ENCODE results near the gene TPD52L1.

Gene TPD52L1

GRCh38 chr6:125236536-125237327 is 83.2 kb downstream of the TPD52L1 start:
- DNase-seq: no peak
- TF ChIP-seq, protein P1, sequence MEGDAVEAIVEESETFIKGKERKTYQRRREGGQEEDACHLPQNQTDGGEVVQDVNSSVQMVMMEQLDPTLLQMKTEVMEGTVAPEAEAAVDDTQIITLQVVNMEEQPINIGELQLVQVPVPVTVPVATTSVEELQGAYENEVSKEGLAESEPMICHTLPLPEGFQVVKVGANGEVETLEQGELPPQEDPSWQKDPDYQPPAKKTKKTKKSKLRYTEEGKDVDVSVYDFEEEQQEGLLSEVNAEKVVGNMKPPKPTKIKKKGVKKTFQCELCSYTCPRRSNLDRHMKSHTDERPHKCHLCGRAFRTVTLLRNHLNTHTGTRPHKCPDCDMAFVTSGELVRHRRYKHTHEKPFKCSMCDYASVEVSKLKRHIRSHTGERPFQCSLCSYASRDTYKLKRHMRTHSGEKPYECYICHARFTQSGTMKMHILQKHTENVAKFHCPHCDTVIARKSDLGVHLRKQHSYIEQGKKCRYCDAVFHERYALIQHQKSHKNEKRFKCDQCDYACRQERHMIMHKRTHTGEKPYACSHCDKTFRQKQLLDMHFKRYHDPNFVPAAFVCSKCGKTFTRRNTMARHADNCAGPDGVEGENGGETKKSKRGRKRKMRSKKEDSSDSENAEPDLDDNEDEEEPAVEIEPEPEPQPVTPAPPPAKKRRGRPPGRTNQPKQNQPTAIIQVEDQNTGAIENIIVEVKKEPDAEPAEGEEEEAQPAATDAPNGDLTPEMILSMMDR (IDR thresholded peaks at IDR 0.05): no peak
- H3K4me1 Mint-ChIP-seq: peaks cover 15% of the 10 kb centered on the region
- no peak overlapping the region for H3K27ac Mint-ChIP-seq
- H3K27me3 Mint-ChIP-seq (ENCODE audit: low read depth, poor library complexity): peaks cover 3% of the 10 kb centered on the region
- H3K9me3 Mint-ChIP-seq: peaks cover 28% of the 10 kb centered on the region
- H3K4me3 Mint-ChIP-seq: no peak overlapping the region
- peaks cover 22% of the 10 kb centered on the region for H3K36me3 Mint-ChIP-seq (ENCODE audit: low read depth)

DNA sequence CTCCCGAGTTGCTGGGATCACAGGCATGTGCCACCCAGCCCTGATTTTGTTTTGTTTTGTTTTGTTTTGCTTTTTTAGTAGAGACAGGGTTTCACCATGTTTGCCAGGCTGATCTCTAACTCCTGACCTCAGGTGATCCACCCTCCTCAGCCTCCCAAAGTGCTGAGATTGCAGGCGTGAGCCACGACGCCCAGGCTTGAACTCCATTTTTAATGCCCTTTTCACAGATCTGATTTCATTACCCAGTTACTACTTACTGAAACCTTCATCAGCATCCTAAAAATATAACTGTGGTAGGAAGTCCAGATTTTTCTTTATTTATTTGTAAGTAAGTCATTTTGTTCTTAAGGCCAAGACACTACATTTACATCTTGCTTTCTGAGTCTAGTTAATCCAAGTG is 84.2 kb downstream of the TPD52L1 start:
- peaks cover 38% of the 10 kb centered on the region for H3K9me3 Mint-ChIP-seq
- H3K27ac Mint-ChIP-seq: no peak overlapping the region
- no peak overlapping the region for H3K4me3 Mint-ChIP-seq
- TF ChIP-seq, protein P1 (IDR thresholded peaks at IDR 0.05): no peak
- peaks cover 6% of the 10 kb centered on the region for H3K4me1 Mint-ChIP-seq
- DNase-seq: no peak
- H3K27me3 Mint-ChIP-seq (ENCODE audit: low read depth, poor library complexity): peaks cover 3% of the 10 kb centered on the region
- H3K36me3 Mint-ChIP-seq (ENCODE audit: low read depth): peaks cover 32% of the 10 kb centered on the region

DNA sequence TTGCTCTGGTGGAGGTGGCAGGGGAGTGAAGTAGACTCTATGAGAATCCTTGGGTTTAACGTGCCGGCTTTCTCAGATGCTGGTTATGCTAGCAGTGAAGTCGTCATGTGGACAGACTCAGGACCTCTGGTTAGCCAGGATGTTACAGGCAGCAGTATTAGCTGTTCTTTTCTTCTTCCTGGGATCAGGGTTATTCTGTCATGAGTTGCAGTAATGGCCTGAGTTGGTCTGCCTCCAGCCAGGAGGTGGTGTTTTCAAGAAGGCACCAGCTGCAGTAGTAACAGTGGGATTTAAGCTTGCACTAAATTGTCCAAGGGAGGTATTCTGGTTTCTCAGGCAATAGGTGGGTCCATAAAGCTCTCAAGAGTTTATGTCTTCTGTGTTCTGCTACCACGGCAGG is 91.5 kb downstream of the TPD52L1 start:
- no peak overlapping the region for H3K4me3 Mint-ChIP-seq
- no peak for DNase-seq
- no peaks in the 10 kb centered on the region for H3K27me3 Mint-ChIP-seq (ENCODE audit: low read depth, poor library complexity)
- TF ChIP-seq, protein P1 (IDR thresholded peaks at IDR 0.05): no peak
- H3K4me1 Mint-ChIP-seq: no peaks in the 10 kb centered on the region
- peaks cover 38% of the 10 kb centered on the region for H3K36me3 Mint-ChIP-seq (ENCODE audit: low read depth)
- peaks cover 35% of the 10 kb centered on the region for H3K9me3 Mint-ChIP-seq
- H3K27ac Mint-ChIP-seq: no peak overlapping the region

DNA sequence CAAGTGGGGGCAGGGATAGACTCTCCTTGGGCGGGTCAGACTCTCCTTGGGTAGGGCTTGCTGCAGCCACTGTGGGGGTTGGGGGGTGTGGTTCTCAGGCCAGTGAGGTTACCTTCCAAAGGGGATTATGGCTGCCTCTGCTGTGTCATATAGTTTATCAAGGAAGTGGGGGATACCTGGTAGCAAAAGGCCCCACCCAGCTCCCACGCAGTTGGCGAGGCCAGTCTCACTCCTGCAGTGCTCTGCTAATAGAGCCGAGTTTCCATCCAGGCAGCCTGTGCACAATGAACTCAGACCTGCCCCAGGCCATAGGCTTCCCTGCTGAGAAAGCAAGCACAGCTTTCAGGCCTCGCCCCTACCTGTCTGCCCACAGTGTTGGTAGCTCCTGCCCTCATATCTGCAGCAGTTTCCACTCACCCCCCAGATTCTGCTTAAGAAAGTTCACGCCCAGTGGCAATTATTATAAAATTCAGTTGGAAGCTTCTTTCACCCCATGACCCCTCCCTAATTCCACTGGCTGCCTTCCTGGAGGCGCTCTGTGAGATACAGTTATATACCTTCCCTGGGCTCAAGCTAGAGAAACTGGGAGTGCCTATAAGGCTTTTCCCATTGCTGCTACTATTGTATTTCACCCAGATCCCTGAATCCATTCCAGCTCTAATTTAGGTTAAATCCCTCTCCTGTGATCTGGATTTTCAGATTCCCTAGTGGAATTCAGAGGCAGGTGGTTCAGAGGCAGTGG is 92.1 kb downstream of the TPD52L1 start:
- Mint-ChIP-seq H3K27me3 (ENCODE audit: low read depth, poor library complexity) (no peaks in the 10 kb centered on the region), H3K27ac (no peak overlapping the region), H3K4me3 (no peak overlapping the region), H3K9me3 (peaks cover 30% of the 10 kb centered on the region), H3K36me3 (ENCODE audit: low read depth) (peaks cover 36% of the 10 kb centered on the region), H3K4me1 (no peaks in the 10 kb centered on the region)
- TF ChIP-seq, protein P1 (IDR thresholded peaks at IDR 0.05): no peak
- DNase-seq: no peak

- DNase-seq: no peak
- Mint-ChIP-seq H3K9me3 (peaks cover 21% of the 10 kb centered on the region), H3K27ac (no peak overlapping the region), H3K27me3 (ENCODE audit: low read depth, poor library complexity) (no peaks in the 10 kb centered on the region), H3K4me3 (no peak overlapping the region), H3K4me1 (peaks cover 3% of the 10 kb centered on the region), H3K36me3 (ENCODE audit: low read depth) (peaks cover 30% of the 10 kb centered on the region)
- TF ChIP-seq, protein P1 (IDR thresholded peaks at IDR 0.05): no peak
Observed at GRCh38 chr6:125246566-125246965, 93.0 kb downstream of the TPD52L1 start.

All from nephron progenitor cell (in vitro differentiated cells).